Measurements from ENCODE around the gene HELQ. TPM values are rescaled to one million over a fixed set of nuclear protein-coding genes. Genes with fewer than 3 reads are reported as not detected.
"Not testable (repeated sequence)": the region's sequence is repeated elsewhere in the genome, so short reads cannot be mapped to it uniquely, and the experiment has no call there.

Gene HELQ
- total RNA-seq, 1 experiment from 2014 or later: 9.3 TPM

DNA sequence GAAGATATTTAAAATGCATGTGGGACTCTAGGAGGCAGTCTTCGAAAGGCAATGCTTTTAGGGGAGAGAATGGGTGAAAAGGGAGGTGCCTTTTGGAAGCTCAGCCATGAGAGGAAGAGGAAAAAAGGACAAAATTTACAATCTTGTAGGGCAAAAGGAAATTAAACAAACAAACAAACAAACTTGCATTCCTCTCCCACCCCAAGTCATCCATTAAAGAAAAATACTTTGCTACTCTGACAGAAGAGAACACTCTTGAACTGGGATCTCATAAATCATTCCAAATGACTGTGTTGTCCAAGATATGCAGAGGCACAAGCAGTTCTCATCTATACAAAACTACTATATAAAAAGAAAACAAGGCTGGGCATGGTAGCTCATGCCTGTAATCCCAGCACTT is 46.7 kb downstream of the HELQ start:
- TF ChIP-seq POLR2AphosphoS5 (IDR thresholded peaks at IDR 0.05; ENCODE audit: low read depth, low read length) (no peak), TCF7L2 (IDR thresholded peaks at IDR 0.05; ENCODE audit: low read depth, low read length) (no peak), SIN3A (IDR thresholded peaks at IDR 0.05; ENCODE audit: borderline replicate concordance, insufficient read depth, low read depth, low read length) (no peak)
- TF ChIP-seq, protein P1, sequence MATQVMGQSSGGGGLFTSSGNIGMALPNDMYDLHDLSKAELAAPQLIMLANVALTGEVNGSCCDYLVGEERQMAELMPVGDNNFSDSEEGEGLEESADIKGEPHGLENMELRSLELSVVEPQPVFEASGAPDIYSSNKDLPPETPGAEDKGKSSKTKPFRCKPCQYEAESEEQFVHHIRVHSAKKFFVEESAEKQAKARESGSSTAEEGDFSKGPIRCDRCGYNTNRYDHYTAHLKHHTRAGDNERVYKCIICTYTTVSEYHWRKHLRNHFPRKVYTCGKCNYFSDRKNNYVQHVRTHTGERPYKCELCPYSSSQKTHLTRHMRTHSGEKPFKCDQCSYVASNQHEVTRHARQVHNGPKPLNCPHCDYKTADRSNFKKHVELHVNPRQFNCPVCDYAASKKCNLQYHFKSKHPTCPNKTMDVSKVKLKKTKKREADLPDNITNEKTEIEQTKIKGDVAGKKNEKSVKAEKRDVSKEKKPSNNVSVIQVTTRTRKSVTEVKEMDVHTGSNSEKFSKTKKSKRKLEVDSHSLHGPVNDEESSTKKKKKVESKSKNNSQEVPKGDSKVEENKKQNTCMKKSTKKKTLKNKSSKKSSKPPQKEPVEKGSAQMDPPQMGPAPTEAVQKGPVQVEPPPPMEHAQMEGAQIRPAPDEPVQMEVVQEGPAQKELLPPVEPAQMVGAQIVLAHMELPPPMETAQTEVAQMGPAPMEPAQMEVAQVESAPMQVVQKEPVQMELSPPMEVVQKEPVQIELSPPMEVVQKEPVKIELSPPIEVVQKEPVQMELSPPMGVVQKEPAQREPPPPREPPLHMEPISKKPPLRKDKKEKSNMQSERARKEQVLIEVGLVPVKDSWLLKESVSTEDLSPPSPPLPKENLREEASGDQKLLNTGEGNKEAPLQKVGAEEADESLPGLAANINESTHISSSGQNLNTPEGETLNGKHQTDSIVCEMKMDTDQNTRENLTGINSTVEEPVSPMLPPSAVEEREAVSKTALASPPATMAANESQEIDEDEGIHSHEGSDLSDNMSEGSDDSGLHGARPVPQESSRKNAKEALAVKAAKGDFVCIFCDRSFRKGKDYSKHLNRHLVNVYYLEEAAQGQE (IDR thresholded peaks at IDR 0.05; ENCODE audit: insufficient read depth in 1 of 2, low read depth in 2 of 2, low read length in 1 of 2): no peak
- TF ChIP-seq, protein P2, sequence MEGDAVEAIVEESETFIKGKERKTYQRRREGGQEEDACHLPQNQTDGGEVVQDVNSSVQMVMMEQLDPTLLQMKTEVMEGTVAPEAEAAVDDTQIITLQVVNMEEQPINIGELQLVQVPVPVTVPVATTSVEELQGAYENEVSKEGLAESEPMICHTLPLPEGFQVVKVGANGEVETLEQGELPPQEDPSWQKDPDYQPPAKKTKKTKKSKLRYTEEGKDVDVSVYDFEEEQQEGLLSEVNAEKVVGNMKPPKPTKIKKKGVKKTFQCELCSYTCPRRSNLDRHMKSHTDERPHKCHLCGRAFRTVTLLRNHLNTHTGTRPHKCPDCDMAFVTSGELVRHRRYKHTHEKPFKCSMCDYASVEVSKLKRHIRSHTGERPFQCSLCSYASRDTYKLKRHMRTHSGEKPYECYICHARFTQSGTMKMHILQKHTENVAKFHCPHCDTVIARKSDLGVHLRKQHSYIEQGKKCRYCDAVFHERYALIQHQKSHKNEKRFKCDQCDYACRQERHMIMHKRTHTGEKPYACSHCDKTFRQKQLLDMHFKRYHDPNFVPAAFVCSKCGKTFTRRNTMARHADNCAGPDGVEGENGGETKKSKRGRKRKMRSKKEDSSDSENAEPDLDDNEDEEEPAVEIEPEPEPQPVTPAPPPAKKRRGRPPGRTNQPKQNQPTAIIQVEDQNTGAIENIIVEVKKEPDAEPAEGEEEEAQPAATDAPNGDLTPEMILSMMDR (IDR thresholded peaks at IDR 0.05): no peak
- H3K27me3 ChIP-seq (ENCODE audit: control insufficient read depth, insufficient read depth, low read length): no peaks in the 10 kb centered on the region
- DNase-seq (ENCODE audit: low read depth, low spot score) (no peak), ATAC-seq (no peak)
- no TSS peak for BruUV-seq (replicated peaks)
- no peaks in the 10 kb centered on the region for H3K4me1 ChIP-seq (ENCODE audit: control insufficient read depth, insufficient read depth, low read length)
- H3K4me3 ChIP-seq (ENCODE audit: low read depth in 2 of 2, low read length in 2 of 2): no peak overlapping the region
- ChIA-PET CTCF (no interaction called here), POLR2A (interaction anchor here (0.6 kb wide), 1 partner anchor 77 kb away, joined by 3 read pairs; no protein-coding TSS in a partner anchor)
- no peak overlapping the region for H3K27ac ChIP-seq (ENCODE audit: low read length)
- H3K36me3 ChIP-seq (ENCODE audit: control insufficient read depth, insufficient read depth, low read length): no peaks in the 10 kb centered on the region; the same call in 1 of the 2 replicates
- H3K9me3 ChIP-seq (ENCODE audit: control insufficient read depth, insufficient read depth, low read depth, low read length): no peaks in the 10 kb centered on the region
- intact Hi-C loops (cut with micrococcal nuclease; ENCODE audit: unreplicated experiment): no loop called here
- in situ Hi-C loops (cut with HindIII; ENCODE audit: low pct_unique_long_range_greater_than_20kb, low sequenced_read_pairs): no loop called here

DNA sequence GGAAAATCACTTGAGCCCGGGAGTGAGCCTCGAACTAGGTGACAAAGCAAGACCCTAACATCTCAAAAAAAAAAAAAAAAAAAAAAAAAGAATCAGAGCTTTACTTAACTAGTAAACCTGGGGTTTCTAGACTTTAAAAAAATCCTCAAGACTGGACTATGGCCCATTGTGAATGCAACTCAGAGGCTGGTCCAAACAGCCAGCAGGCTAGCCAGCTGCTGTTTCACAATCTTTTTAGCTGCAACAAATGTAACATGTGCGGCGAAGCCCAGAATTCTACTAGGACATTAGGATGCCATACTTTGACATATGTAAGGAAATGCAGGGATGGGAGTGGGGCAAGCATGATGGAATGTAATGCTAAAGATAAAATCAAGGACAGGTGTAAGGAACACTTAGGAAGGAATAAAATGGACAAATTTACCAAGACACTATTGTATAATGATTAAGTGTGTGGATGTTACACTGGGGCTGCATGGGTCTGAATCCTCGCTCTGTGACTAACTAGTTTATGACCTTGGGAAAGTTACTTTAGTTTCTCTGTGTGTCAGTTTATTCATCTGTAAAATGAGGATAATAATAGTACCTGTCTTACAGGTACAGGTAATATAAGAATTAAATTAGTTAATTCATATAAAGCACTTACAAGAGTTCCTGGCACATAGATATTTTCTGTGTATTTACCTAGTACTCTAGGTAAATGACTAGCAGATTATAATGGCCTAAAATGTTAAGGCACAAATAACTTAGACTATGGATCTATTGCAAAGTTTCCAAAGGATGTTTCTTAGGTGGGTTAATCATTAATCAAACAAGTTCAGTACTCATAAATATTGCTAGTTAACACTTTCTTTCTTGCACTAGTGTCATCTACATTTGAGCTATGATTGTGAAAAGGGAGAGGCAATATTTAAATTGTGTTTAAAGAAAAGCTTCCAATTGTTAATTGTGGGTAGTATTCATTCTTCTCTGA is 49.5 kb downstream of the HELQ start:
- Histone ChIP-seq H3K4me1 (ENCODE audit: control insufficient read depth, insufficient read depth, low read length) (no peaks in the 10 kb centered on the region), H3K36me3 (ENCODE audit: control insufficient read depth, insufficient read depth, low read length) (no peaks in the 10 kb centered on the region), H3K4me3 (ENCODE audit: low read depth in 2 of 2, low read length in 2 of 2) (no peak overlapping the region), H3K27ac (ENCODE audit: low read length) (no peak overlapping the region), H3K27me3 (ENCODE audit: control insufficient read depth, insufficient read depth, low read length) (no peaks in the 10 kb centered on the region), H3K9me3 (ENCODE audit: control insufficient read depth, insufficient read depth, low read depth, low read length) (no peaks in the 10 kb centered on the region)
- TF ChIP-seq POLR2AphosphoS5 (IDR thresholded peaks at IDR 0.05; ENCODE audit: low read depth, low read length): no peak
- TF ChIP-seq SIN3A (IDR thresholded peaks at IDR 0.05; ENCODE audit: borderline replicate concordance, insufficient read depth, low read depth, low read length): no peak
- TF ChIP-seq, protein P2 (IDR thresholded peaks at IDR 0.05): no peak
- TF ChIP-seq, protein P1 (IDR thresholded peaks at IDR 0.05; ENCODE audit: insufficient read depth in 1 of 2, low read depth in 2 of 2, low read length in 1 of 2): no peak
- TF ChIP-seq TCF7L2 (IDR thresholded peaks at IDR 0.05; ENCODE audit: low read depth, low read length): no peak
- ChIA-PET POLR2A (interaction anchor here (0.7 kb wide), 1 partner anchor 365 kb away, joined by 13 read pairs; no protein-coding TSS in a partner anchor), CTCF (no interaction called here)
- ATAC-seq: no peak
- in situ Hi-C loops (cut with HindIII; ENCODE audit: low pct_unique_long_range_greater_than_20kb, low sequenced_read_pairs): no loop called here
- intact Hi-C loops (cut with micrococcal nuclease; ENCODE audit: unreplicated experiment): no loop called here
- DNase-seq (ENCODE audit: low read depth, low spot score): no peak
- BruUV-seq (replicated peaks): no TSS peak

DNA sequence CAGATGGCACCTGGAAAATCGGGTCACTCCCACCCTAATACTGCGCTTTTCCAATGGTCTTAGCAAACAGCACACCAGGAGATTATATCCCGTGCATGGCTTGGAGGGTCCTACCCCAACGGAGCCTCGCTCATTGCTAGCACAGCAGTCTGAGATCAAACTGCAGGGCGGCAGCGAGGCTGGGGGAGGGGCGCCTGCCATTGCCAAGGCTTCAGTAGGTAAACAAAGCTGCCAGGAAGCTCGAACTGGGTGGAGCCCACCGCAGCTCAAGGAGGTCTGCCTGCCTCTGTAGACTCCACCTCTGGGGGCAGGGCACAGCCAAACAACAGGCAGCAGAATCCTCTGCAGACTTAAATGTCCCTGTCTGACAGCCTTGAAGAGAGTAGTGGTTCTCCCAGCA is 57.5 kb downstream of the HELQ start:
- DNase-seq (ENCODE audit: low read depth, low spot score); POLR2A ChIA-PET; H3K4me3 ChIP-seq (ENCODE audit: low read depth in 2 of 2, low read length in 2 of 2); H3K9me3 ChIP-seq (ENCODE audit: control insufficient read depth, insufficient read depth, low read depth, low read length); H3K27ac ChIP-seq (ENCODE audit: low read length); H3K36me3 ChIP-seq (ENCODE audit: control insufficient read depth, insufficient read depth, low read length); H3K4me1 ChIP-seq (ENCODE audit: control insufficient read depth, insufficient read depth, low read length); ATAC-seq; in situ Hi-C loops (cut with HindIII; ENCODE audit: low pct_unique_long_range_greater_than_20kb, low sequenced_read_pairs); BruUV-seq (replicated peaks); H3K27me3 ChIP-seq (ENCODE audit: control insufficient read depth, insufficient read depth, low read length); CTCF ChIA-PET; intact Hi-C loops (cut with micrococcal nuclease; ENCODE audit: unreplicated experiment): not testable (repeated sequence)
